ENCODE data around the gene SI.
A peak's percentile ranks its signal among the peaks of the same experiment; 100 is the strongest.

SI gene

GRCh38 chr3:165078293-165078692 is at the start of gene SI:
Gene SI, minus strand, starts transcription at chr3:165078496. Its CDS starts 2,484 bp downstream, at chr3:165076012.
- Histone ChIP-seq H3K9me3 (ENCODE audit: control insufficient read depth in 2 of 2, low read length in 2 of 2) (no peaks in the 10 kb centered on the region), H3K27ac (ENCODE audit: low read depth in 2 of 2, low read length in 2 of 2) (no peak within 1 kb of the TSS), H3K27me3 (ENCODE audit: control insufficient read depth in 2 of 2, insufficient read depth in 2 of 2, low read length in 2 of 2) (no peaks in the 10 kb centered on the region), H3K36me3 (ENCODE audit: control insufficient read depth in 2 of 2, insufficient read depth in 2 of 2, low read length in 2 of 2) (no peaks in the 10 kb centered on the region), H3K9ac (ENCODE audit: low read depth in 1 of 2, low read length in 2 of 2) (no peak within 1 kb of the TSS), H3K4me3 (ENCODE audit: low read length in 2 of 2) (peak within 1 kb of the TSS; percentile 35 to 37), H3K4me1 (ENCODE audit: control insufficient read depth in 2 of 2, insufficient read depth in 2 of 2, low read length in 2 of 2) (no peaks in the 10 kb centered on the region)

- no peak overlapping the region for H3K27ac ChIP-seq (ENCODE audit: low read depth in 2 of 2, low read length in 2 of 2)
- H3K9ac ChIP-seq (ENCODE audit: low read depth in 1 of 2, low read length in 2 of 2), result no peak overlapping the region
- H3K4me1 ChIP-seq (ENCODE audit: control insufficient read depth in 2 of 2, insufficient read depth in 2 of 2, low read length in 2 of 2), result peaks cover 0 to 2% of the 10 kb centered on the region in 2 donors
- H3K36me3 ChIP-seq (ENCODE audit: control insufficient read depth in 2 of 2, insufficient read depth in 2 of 2, low read length in 2 of 2), result no peaks in the 10 kb centered on the region
- H3K4me3 ChIP-seq (ENCODE audit: low read length in 2 of 2), result no peak overlapping the region
- H3K9me3 ChIP-seq (ENCODE audit: control insufficient read depth in 2 of 2, low read length in 2 of 2), result no peaks in the 10 kb centered on the region
- H3K27me3 ChIP-seq (ENCODE audit: control insufficient read depth in 2 of 2, insufficient read depth in 2 of 2, low read length in 2 of 2), result no peaks in the 10 kb centered on the region
These were observed 47.5 kb upstream of the SI start for GRCh38 chr3:165125836-165126235.

GRCh38 chr3:165111401-165111800 is 33.1 kb upstream of the SI start:
- Histone ChIP-seq H3K4me3 (ENCODE audit: low read length in 2 of 2) (no peak overlapping the region), H3K27me3 (ENCODE audit: control insufficient read depth in 2 of 2, insufficient read depth in 2 of 2, low read length in 2 of 2) (no peaks in the 10 kb centered on the region), H3K9me3 (ENCODE audit: control insufficient read depth in 2 of 2, low read length in 2 of 2) (no peaks in the 10 kb centered on the region), H3K27ac (ENCODE audit: low read depth in 2 of 2, low read length in 2 of 2) (no peak overlapping the region), H3K4me1 (ENCODE audit: control insufficient read depth in 2 of 2, insufficient read depth in 2 of 2, low read length in 2 of 2) (no peaks in the 10 kb centered on the region), H3K9ac (ENCODE audit: low read depth in 1 of 2, low read length in 2 of 2) (no peak overlapping the region), H3K36me3 (ENCODE audit: control insufficient read depth in 2 of 2, insufficient read depth in 2 of 2, low read length in 2 of 2) (no peaks in the 10 kb centered on the region)

GRCh38 chr3:165103616-165104015 is 25.3 kb upstream of the SI start:
- no peak overlapping the region for H3K27ac ChIP-seq (ENCODE audit: low read depth in 2 of 2, low read length in 2 of 2)
- no peaks in the 10 kb centered on the region for H3K9me3 ChIP-seq (ENCODE audit: control insufficient read depth in 2 of 2, low read length in 2 of 2)
- no peaks in the 10 kb centered on the region for H3K27me3 ChIP-seq (ENCODE audit: control insufficient read depth in 2 of 2, insufficient read depth in 2 of 2, low read length in 2 of 2)
- no peaks in the 10 kb centered on the region for H3K36me3 ChIP-seq (ENCODE audit: control insufficient read depth in 2 of 2, insufficient read depth in 2 of 2, low read length in 2 of 2)
- no peaks in the 10 kb centered on the region for H3K4me1 ChIP-seq (ENCODE audit: control insufficient read depth in 2 of 2, insufficient read depth in 2 of 2, low read length in 2 of 2)
- H3K4me3 ChIP-seq (ENCODE audit: low read length in 2 of 2), result no peak overlapping the region
- H3K9ac ChIP-seq (ENCODE audit: low read depth in 1 of 2, low read length in 2 of 2), result no peak overlapping the region

GRCh38 chr3:165082650-165083049 is 4.4 kb upstream of the SI start:
- H3K27me3 ChIP-seq (ENCODE audit: control insufficient read depth in 2 of 2, insufficient read depth in 2 of 2, low read length in 2 of 2), result no peaks in the 10 kb centered on the region
- no peak overlapping the region for H3K4me3 ChIP-seq (ENCODE audit: low read length in 2 of 2)
- no peaks in the 10 kb centered on the region for H3K9me3 ChIP-seq (ENCODE audit: control insufficient read depth in 2 of 2, low read length in 2 of 2)
- no peak overlapping the region for H3K9ac ChIP-seq (ENCODE audit: low read depth in 1 of 2, low read length in 2 of 2)
- H3K36me3 ChIP-seq (ENCODE audit: control insufficient read depth in 2 of 2, insufficient read depth in 2 of 2, low read length in 2 of 2), result no peaks in the 10 kb centered on the region
- H3K27ac ChIP-seq (ENCODE audit: low read depth in 2 of 2, low read length in 2 of 2), result no peak overlapping the region
- no peaks in the 10 kb centered on the region for H3K4me1 ChIP-seq (ENCODE audit: control insufficient read depth in 2 of 2, insufficient read depth in 2 of 2, low read length in 2 of 2)

GRCh38 chr3:165081183-165081582 is 2.9 kb upstream of the SI start:
- H3K4me3 ChIP-seq (ENCODE audit: low read length in 2 of 2), result no peak overlapping the region
- H3K27ac ChIP-seq (ENCODE audit: low read depth in 2 of 2, low read length in 2 of 2), result no peak overlapping the region
- no peaks in the 10 kb centered on the region for H3K4me1 ChIP-seq (ENCODE audit: control insufficient read depth in 2 of 2, insufficient read depth in 2 of 2, low read length in 2 of 2)
- H3K36me3 ChIP-seq (ENCODE audit: control insufficient read depth in 2 of 2, insufficient read depth in 2 of 2, low read length in 2 of 2), result no peaks in the 10 kb centered on the region
- H3K27me3 ChIP-seq (ENCODE audit: control insufficient read depth in 2 of 2, insufficient read depth in 2 of 2, low read length in 2 of 2), result no peaks in the 10 kb centered on the region
- no peaks in the 10 kb centered on the region for H3K9me3 ChIP-seq (ENCODE audit: control insufficient read depth in 2 of 2, low read length in 2 of 2)
- H3K9ac ChIP-seq (ENCODE audit: low read depth in 1 of 2, low read length in 2 of 2), result no peak overlapping the region

- H3K27ac ChIP-seq (ENCODE audit: low read depth in 2 of 2, low read length in 2 of 2), result no peak overlapping the region
- H3K9me3 ChIP-seq (ENCODE audit: control insufficient read depth in 2 of 2, low read length in 2 of 2), result no peaks in the 10 kb centered on the region
- H3K9ac ChIP-seq (ENCODE audit: low read depth in 1 of 2, low read length in 2 of 2), result no peak overlapping the region
- no peaks in the 10 kb centered on the region for H3K36me3 ChIP-seq (ENCODE audit: control insufficient read depth in 2 of 2, insufficient read depth in 2 of 2, low read length in 2 of 2)
- no peaks in the 10 kb centered on the region for H3K27me3 ChIP-seq (ENCODE audit: control insufficient read depth in 2 of 2, insufficient read depth in 2 of 2, low read length in 2 of 2)
- H3K4me1 ChIP-seq (ENCODE audit: control insufficient read depth in 2 of 2, insufficient read depth in 2 of 2, low read length in 2 of 2), result no peaks in the 10 kb centered on the region
- H3K4me3 ChIP-seq (ENCODE audit: low read length in 2 of 2), result no peak overlapping the region
These were observed 2.6 kb downstream of the SI start for GRCh38 chr3:165075695-165076094.

GRCh38 chr3:165070682-165071081 is 7.6 kb downstream of the SI start:
- Histone ChIP-seq H3K4me1 (ENCODE audit: control insufficient read depth in 2 of 2, insufficient read depth in 2 of 2, low read length in 2 of 2) (no peaks in the 10 kb centered on the region), H3K36me3 (ENCODE audit: control insufficient read depth in 2 of 2, insufficient read depth in 2 of 2, low read length in 2 of 2) (no peaks in the 10 kb centered on the region), H3K4me3 (ENCODE audit: low read length in 2 of 2) (no peak overlapping the region), H3K27ac (ENCODE audit: low read depth in 2 of 2, low read length in 2 of 2) (no peak overlapping the region), H3K27me3 (ENCODE audit: control insufficient read depth in 2 of 2, insufficient read depth in 2 of 2, low read length in 2 of 2) (no peaks in the 10 kb centered on the region), H3K9ac (ENCODE audit: low read depth in 1 of 2, low read length in 2 of 2) (no peak overlapping the region), H3K9me3 (ENCODE audit: control insufficient read depth in 2 of 2, low read length in 2 of 2) (no peaks in the 10 kb centered on the region)

GRCh38 chr3:165056510-165056909 is 21.8 kb downstream of the SI start:
- H3K9ac ChIP-seq (ENCODE audit: low read depth in 1 of 2, low read length in 2 of 2), result no peak overlapping the region
- no peak overlapping the region for H3K4me3 ChIP-seq (ENCODE audit: low read length in 2 of 2)
- H3K4me1 ChIP-seq (ENCODE audit: control insufficient read depth in 2 of 2, insufficient read depth in 2 of 2, low read length in 2 of 2), result no peaks in the 10 kb centered on the region
- H3K27me3 ChIP-seq (ENCODE audit: control insufficient read depth in 2 of 2, insufficient read depth in 2 of 2, low read length in 2 of 2), result no peaks in the 10 kb centered on the region
- no peaks in the 10 kb centered on the region for H3K9me3 ChIP-seq (ENCODE audit: control insufficient read depth in 2 of 2, low read length in 2 of 2)
- H3K27ac ChIP-seq (ENCODE audit: low read depth in 2 of 2, low read length in 2 of 2), result no peak overlapping the region
- peaks cover 0 to 4% of the 10 kb centered on the region in 2 donors for H3K36me3 ChIP-seq (ENCODE audit: control insufficient read depth in 2 of 2, insufficient read depth in 2 of 2, low read length in 2 of 2)

- no peak overlapping the region for H3K27ac ChIP-seq (ENCODE audit: low read depth in 2 of 2, low read length in 2 of 2)
- H3K27me3 ChIP-seq (ENCODE audit: control insufficient read depth in 2 of 2, insufficient read depth in 2 of 2, low read length in 2 of 2), result no peaks in the 10 kb centered on the region
- no peaks in the 10 kb centered on the region for H3K4me1 ChIP-seq (ENCODE audit: control insufficient read depth in 2 of 2, insufficient read depth in 2 of 2, low read length in 2 of 2)
- peaks cover 0 to 6% of the 10 kb centered on the region in 2 donors for H3K36me3 ChIP-seq (ENCODE audit: control insufficient read depth in 2 of 2, insufficient read depth in 2 of 2, low read length in 2 of 2)
- H3K9me3 ChIP-seq (ENCODE audit: control insufficient read depth in 2 of 2, low read length in 2 of 2), result no peaks in the 10 kb centered on the region
- H3K9ac ChIP-seq (ENCODE audit: low read depth in 1 of 2, low read length in 2 of 2), result no peak overlapping the region
- no peak overlapping the region for H3K4me3 ChIP-seq (ENCODE audit: low read length in 2 of 2)
These were observed 38.1 kb downstream of the SI start for GRCh38 chr3:165040186-165040585.

- H3K4me1 ChIP-seq (ENCODE audit: control insufficient read depth in 2 of 2, insufficient read depth in 2 of 2, low read length in 2 of 2), result no peaks in the 10 kb centered on the region
- no peaks in the 10 kb centered on the region for H3K9me3 ChIP-seq (ENCODE audit: control insufficient read depth in 2 of 2, low read length in 2 of 2)
- no peaks in the 10 kb centered on the region for H3K36me3 ChIP-seq (ENCODE audit: control insufficient read depth in 2 of 2, insufficient read depth in 2 of 2, low read length in 2 of 2)
- H3K9ac ChIP-seq (ENCODE audit: low read depth in 1 of 2, low read length in 2 of 2), result no peak overlapping the region
- no peaks in the 10 kb centered on the region for H3K27me3 ChIP-seq (ENCODE audit: control insufficient read depth in 2 of 2, insufficient read depth in 2 of 2, low read length in 2 of 2)
- no peak overlapping the region for H3K4me3 ChIP-seq (ENCODE audit: low read length in 2 of 2)
- no peak overlapping the region for H3K27ac ChIP-seq (ENCODE audit: low read depth in 2 of 2, low read length in 2 of 2)
These were observed 66.7 kb downstream of the SI start for GRCh38 chr3:165011557-165011956.

All from mucosa of rectum (tissue), 2 donors.